ACC112 (cell line): ENCODE results near the gene SND1.
"Not testable (repeated sequence)": the region's sequence is repeated elsewhere in the genome, so short reads cannot be mapped to it uniquely, and the experiment has no call there.

ENCODE experiments used
- H2AFZ ChIP-seq: fragments of 200-600 bp; sonication (generic); one replicate; pipeline ENCODE4 v1.6.0; 2017; ENCODE audit warnings: antibody characterized with exemption, low read length; ENCODE audit not compliant: unreplicated experiment
- H3K27ac ChIP-seq: fragments of 200-600 bp; sonication (generic); 2 replicates; pipeline ENCODE4 v1.5.1; 2014; ENCODE audit warnings: low read depth, mild to moderate bottlenecking, antibody characterized with exemption, low read length, moderate library complexity
- H3K27me3 ChIP-seq: fragments of 200-600 bp; sonication (generic); 2 replicates; pipeline ENCODE4 v1.6.1; 2014; ENCODE audit warnings: mild to moderate bottlenecking, antibody characterized with exemption, low read length, moderate library complexity, mixed read lengths; ENCODE audit not compliant: insufficient read depth
- H3K36me3 ChIP-seq: fragments of 200-600 bp; sonication (generic); 2 replicates; pipeline ENCODE4 v1.6.1; 2016; ENCODE audit warnings: mild to moderate bottlenecking, antibody characterized with exemption, low read length, moderate library complexity, mixed read lengths; ENCODE audit not compliant: insufficient read depth
- H3K4me1 ChIP-seq: fragments of 200-600 bp; sonication (generic); one replicate; pipeline ENCODE4 v1.6.1; 2016; ENCODE audit warnings: low read length, mixed read lengths; ENCODE audit not compliant: insufficient read depth, unreplicated experiment, control insufficient read depth
- H3K4me3 ChIP-seq: fragments of 200-600 bp; sonication (generic); 2 replicates; pipeline ENCODE4 v1.5.1; 2014; ENCODE audit warnings: mild to moderate bottlenecking, low read depth, low read length
- H3K79me2 ChIP-seq: fragments of 200-600 bp; sonication (generic); one replicate; pipeline ENCODE4 v1.6.0; 2016; ENCODE audit warnings: low read length; ENCODE audit not compliant: control insufficient read depth, unreplicated experiment, insufficient read depth

Gene SND1

DNA sequence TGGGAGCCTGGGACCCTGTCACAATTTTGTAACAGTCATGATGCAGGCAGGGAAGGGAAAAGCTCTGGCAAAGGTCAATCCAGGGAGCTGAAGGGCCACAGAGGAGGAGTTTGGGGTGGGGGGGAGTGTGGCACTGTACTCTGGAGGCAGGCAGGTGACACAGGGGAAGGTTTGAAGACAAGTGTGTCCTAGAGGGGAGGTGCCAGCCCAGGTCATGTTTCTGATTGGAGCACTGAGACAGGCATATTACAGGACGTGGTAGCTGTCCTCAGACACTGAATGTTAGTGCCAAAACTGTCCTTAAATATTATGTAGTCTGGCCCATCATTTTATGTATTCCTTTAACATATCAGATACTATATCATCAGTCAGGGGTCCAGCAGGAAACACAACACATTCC, 454.8 kb downstream of the SND1 start:
- Histone ChIP-seq H3K36me3 (no peaks in the 10 kb centered on the region), H3K27ac (no peak overlapping the region), H3K4me3 (no peak overlapping the region), H3K27me3 (peaks cover 10% of the 10 kb centered on the region), H3K4me1 (peaks cover 4% of the 10 kb centered on the region), H3K79me2 (no peaks in the 10 kb centered on the region), H2AFZ (no peak overlapping the region)

- H3K4me3 ChIP-seq, H3K27me3 ChIP-seq, H3K36me3 ChIP-seq, H3K79me2 ChIP-seq, H3K4me1 ChIP-seq, H3K27ac ChIP-seq, H2AFZ ChIP-seq: not testable (repeated sequence)
These were observed 455.5 kb downstream of the SND1 start for GRCh38 chr7:128107516-128107915.

GRCh38 chr7:128108129-128108528, 456.1 kb downstream of the SND1 start:
- H2AFZ ChIP-seq = no peak overlapping the region
- peaks cover 10% of the 10 kb centered on the region for H3K27me3 ChIP-seq
- no peak overlapping the region for H3K27ac ChIP-seq
- H3K36me3 ChIP-seq = no peaks in the 10 kb centered on the region
- peaks cover 4% of the 10 kb centered on the region for H3K4me1 ChIP-seq
- H3K79me2 ChIP-seq = no peaks in the 10 kb centered on the region
- no peak overlapping the region for H3K4me3 ChIP-seq

DNA sequence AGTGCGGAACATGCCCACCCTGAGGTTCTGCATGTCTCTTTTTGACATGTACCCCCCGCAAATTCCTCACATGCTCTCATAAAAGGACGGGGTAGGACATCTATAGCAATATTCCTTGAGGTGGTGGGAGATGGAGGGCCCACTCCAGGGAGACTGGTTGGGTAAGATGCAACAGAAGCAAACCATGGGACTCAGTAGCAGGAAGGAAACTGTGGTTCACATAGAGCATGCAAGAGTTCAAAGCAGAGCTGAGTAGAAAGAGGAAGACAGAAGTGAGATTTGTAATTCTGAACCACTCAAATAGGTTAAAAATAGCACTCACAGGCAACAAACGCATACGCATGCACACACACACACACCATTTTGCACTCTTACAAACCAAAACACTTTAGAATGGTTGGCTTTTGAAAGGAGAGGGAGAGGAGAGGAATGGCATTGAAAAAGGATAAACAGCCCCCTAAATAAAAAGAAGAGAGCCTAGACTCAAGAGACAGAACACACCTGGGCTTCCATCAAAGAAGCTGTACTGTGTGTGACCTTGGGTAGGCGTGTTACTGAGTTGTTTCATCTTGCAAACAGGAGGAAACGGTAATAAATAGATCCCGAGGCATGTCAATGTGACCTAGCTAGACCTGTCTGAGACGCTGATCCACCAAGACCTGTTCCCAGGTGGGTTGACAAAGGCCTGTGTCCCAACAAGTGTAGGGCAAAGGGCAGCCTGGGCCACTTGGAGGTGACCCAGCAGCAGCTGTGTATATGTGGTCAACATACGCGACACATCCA, 456.8 kb downstream of the SND1 start:
- Histone ChIP-seq H3K79me2 (no peaks in the 10 kb centered on the region), H3K4me1 (no peaks in the 10 kb centered on the region), H3K27ac (no peak overlapping the region), H3K27me3 (peaks cover 3% of the 10 kb centered on the region), H2AFZ (no peak overlapping the region), H3K36me3 (no peaks in the 10 kb centered on the region), H3K4me3 (no peak overlapping the region)

DNA sequence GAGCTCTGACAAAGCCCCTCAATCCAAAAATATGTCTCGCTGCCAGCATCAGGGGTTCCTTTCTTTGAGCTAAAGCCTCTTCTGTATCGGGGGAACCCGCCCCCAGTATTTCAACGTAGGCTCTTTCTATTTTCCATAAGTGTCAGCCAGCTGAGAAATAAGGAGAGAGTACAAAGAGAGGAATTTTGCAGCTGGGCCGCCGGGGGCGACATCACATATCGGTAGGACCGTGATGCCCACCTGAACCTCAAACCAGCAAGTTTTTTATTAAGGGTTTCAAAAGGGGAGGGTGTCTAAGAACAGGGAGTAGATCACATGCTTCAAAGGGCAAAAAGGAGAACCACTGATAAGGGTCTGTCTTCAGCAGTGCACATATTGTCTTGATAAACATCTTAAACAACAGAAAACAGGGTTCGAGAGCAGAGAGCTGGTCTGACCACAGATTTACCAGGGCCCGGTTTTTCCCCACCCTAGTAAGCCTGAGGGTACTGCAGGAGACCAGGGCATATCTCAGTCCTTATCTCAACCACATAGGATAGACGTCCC, 457.5 kb downstream of the SND1 start:
- not testable (repeated sequence) for H3K27ac ChIP-seq, H2AFZ ChIP-seq, H3K36me3 ChIP-seq, H3K4me3 ChIP-seq, H3K79me2 ChIP-seq, H3K27me3 ChIP-seq, H3K4me1 ChIP-seq

GRCh38 chr7:128110641-128111364, 458.8 kb downstream of the SND1 start:
- Histone ChIP-seq H3K27ac (no peak overlapping the region), H3K4me1 (peaks cover 10% of the 10 kb centered on the region), H3K79me2 (no peaks in the 10 kb centered on the region), H3K36me3 (no peaks in the 10 kb centered on the region), H3K4me3 (no peak overlapping the region), H3K27me3 (no peaks in the 10 kb centered on the region), H2AFZ (no peak overlapping the region)

DNA sequence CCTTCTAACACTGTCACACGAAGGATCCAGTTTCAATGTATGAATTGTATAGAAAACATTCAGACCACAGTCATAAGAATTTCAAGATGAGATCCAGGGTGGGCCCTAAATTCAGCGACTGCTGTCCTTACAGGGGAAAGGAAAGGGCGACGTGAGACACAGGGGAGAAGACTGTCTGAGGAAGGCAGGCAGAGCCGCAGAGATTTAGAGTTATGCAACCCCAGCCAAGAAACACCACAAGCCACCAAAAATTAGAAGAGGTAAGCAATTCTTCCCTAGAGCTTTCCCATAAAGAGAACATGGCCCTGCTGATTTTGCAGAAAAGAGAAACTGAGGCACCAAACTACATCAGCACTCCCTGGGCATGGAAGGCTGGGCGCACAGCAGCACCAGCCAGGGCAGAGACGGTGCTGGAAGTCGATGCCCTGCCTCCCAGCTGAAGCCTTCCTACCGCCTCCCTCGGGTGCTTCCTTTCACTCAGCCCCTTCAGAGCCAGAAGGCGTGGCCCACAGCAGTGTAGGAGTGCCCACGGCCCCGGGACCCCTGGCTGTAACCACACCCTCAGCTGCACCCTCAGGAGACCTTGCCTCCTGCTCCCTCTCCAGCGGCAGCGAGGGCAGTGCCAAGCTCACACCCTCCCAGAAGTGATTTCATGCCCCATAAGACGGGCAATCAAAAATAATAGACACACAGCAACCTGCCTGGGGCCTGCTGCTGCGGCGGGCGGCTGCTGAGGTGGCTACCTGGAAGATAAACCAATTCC, 460.2 kb downstream of the SND1 start:
- no peaks in the 10 kb centered on the region for H3K79me2 ChIP-seq
- H3K4me3 ChIP-seq = no peak overlapping the region
- H3K27me3 ChIP-seq = no peaks in the 10 kb centered on the region
- no peak overlapping the region for H3K27ac ChIP-seq
- H3K36me3 ChIP-seq = no peaks in the 10 kb centered on the region
- peaks cover 11% of the 10 kb centered on the region for H3K4me1 ChIP-seq
- H2AFZ ChIP-seq = no peak overlapping the region

- H3K4me1 ChIP-seq = peaks cover 11% of the 10 kb centered on the region
- H3K27ac ChIP-seq = no peak overlapping the region
- H3K79me2 ChIP-seq = no peaks in the 10 kb centered on the region
- H3K36me3 ChIP-seq = no peaks in the 10 kb centered on the region
- no peak overlapping the region for H3K4me3 ChIP-seq
- H3K27me3 ChIP-seq = no peaks in the 10 kb centered on the region
- H2AFZ ChIP-seq = no peak overlapping the region
These were observed 460.8 kb downstream of the SND1 start for GRCh38 chr7:128112781-128113221.

- H3K4me3 ChIP-seq = no peak overlapping the region
These were observed 461.8 kb downstream of the SND1 start for GRCh38 chr7:128113839-128114238.

GRCh38 chr7:128114806-128115205, 462.8 kb downstream of the SND1 start:
- H3K4me1 ChIP-seq = peaks cover 11% of the 10 kb centered on the region
- no peaks in the 10 kb centered on the region for H3K79me2 ChIP-seq
- no peaks in the 10 kb centered on the region for H3K27me3 ChIP-seq
- H3K36me3 ChIP-seq = no peaks in the 10 kb centered on the region
- H3K27ac ChIP-seq = no peak overlapping the region
- no peak overlapping the region for H3K4me3 ChIP-seq
- no peak overlapping the region for H2AFZ ChIP-seq

More at GRCh38 chr7:128113839-128114238, 461.8 kb downstream of the SND1 start:
- Histone ChIP-seq H2AFZ (no peak overlapping the region), H3K36me3 (no peaks in the 10 kb centered on the region), H3K27ac (no peak overlapping the region), H3K27me3 (no peaks in the 10 kb centered on the region), H3K4me1 (peaks cover 11% of the 10 kb centered on the region), H3K79me2 (no peaks in the 10 kb centered on the region)
